ENCODE measurements around the gene GALNT18.

Gene GALNT18

GRCh38 chr11:11253995-11254394 is 367.8 kb downstream of the GALNT18 start:
- no peak for DNase-seq

GRCh38 chr11:11253497-11253896 is 368.3 kb downstream of the GALNT18 start:
- DNase-seq: no peak

GRCh38 chr11:11252403-11252802 is 369.4 kb downstream of the GALNT18 start:
- DNase-seq: no peak

- DNase-seq: no peak
These were observed 370.3 kb downstream of the GALNT18 start for GRCh38 chr11:11251394-11251970.

- DNase-seq: no peak
These were observed 371.3 kb downstream of the GALNT18 start for GRCh38 chr11:11250470-11250869.

- no peak for DNase-seq
These were observed 374.2 kb downstream of the GALNT18 start for GRCh38 chr11:11247576-11247975.

- no peak for DNase-seq
These were observed 374.7 kb downstream of the GALNT18 start for GRCh38 chr11:11247086-11247485.

- no peak for DNase-seq
These were observed 375.6 kb downstream of the GALNT18 start for GRCh38 chr11:11246166-11246565.

- DNase-seq: no peak
These were observed 376.4 kb downstream of the GALNT18 start for GRCh38 chr11:11245453-11245852.

- no peak for DNase-seq
These were observed 377.2 kb downstream of the GALNT18 start for GRCh38 chr11:11244470-11245080.

GRCh38 chr11:11243590-11244469 is 378.0 kb downstream of the GALNT18 start:
- DNase-seq: peak; percentile 62

- DNase-seq: peak; percentile 60
These were observed 378.6 kb downstream of the GALNT18 start for GRCh38 chr11:11243209-11243589.

- no peak for DNase-seq
These were observed 380.5 kb downstream of the GALNT18 start for GRCh38 chr11:11241284-11241683.

- DNase-seq: no peak
These were observed 381.8 kb downstream of the GALNT18 start for GRCh38 chr11:11239959-11240358.

GRCh38 chr11:11237070-11237832 is 384.6 kb downstream of the GALNT18 start:
- no peak for DNase-seq

GRCh38 chr11:11236498-11237059 is 385.2 kb downstream of the GALNT18 start:
- no peak for DNase-seq

GRCh38 chr11:11231763-11232162 is 390.0 kb downstream of the GALNT18 start:
- DNase-seq: no peak

GRCh38 chr11:11230802-11231562 is 390.8 kb downstream of the GALNT18 start:
- DNase-seq: peak; percentile 74

- no peak for DNase-seq
These were observed 391.7 kb downstream of the GALNT18 start for GRCh38 chr11:11230087-11230486.

- DNase-seq: no peak
These were observed 392.2 kb downstream of the GALNT18 start for GRCh38 chr11:11229647-11230046.

GRCh38 chr11:11227296-11228085 is 394.3 kb downstream of the GALNT18 start:
- no peak for DNase-seq
